Neural cell (in vitro differentiated cells): ENCODE results near the gene TRPC4AP. TPM values are rescaled to one million over a fixed set of nuclear protein-coding genes. Genes with fewer than 3 reads are reported as not detected.

Source experiments
- H2AFZ ChIP-seq: fragments of 200-600, 300-800 bp; sonication (generic), shearing (Covaris generic); 2 replicates; pipeline ENCODE4 v1.6.0; 2014; ENCODE audit warnings: low read depth, mild to moderate bottlenecking, antibody characterized with exemption, low read length, moderate library complexity
- H3F3A ChIP-seq: fragments of 200-600 bp; shearing (Covaris generic); 2 replicates; pipeline ENCODE4 v1.6.1; 2016; ENCODE audit warnings: mild to moderate bottlenecking, moderate library complexity, mixed read lengths, antibody characterized with exemption, low read length; ENCODE audit not compliant: insufficient read depth, poor library complexity, severe bottlenecking
- H3K27ac ChIP-seq: fragments of 200-600, 300-800 bp; sonication (generic), shearing (Covaris generic); 2 replicates; pipeline ENCODE4 v1.5.1; 2014; ENCODE audit warnings: mild to moderate bottlenecking, low read length, moderate library complexity
- H3K27me3 ChIP-seq: fragments of 300-800, 200-600 bp; sonication (generic), shearing (Covaris generic); 2 replicates; pipeline ENCODE4 v1.6.0; 2014; ENCODE audit warnings: mild to moderate bottlenecking, low read depth, low read length, moderate library complexity; ENCODE audit not compliant: insufficient read depth
- H3K36me3 ChIP-seq: fragments of 300-800, 200-600 bp; sonication (generic), shearing (Covaris generic); 2 replicates; pipeline ENCODE4 v1.5.1; 2014; ENCODE audit warnings: mild to moderate bottlenecking, antibody characterized with exemption, low read length, moderate library complexity; ENCODE audit not compliant: insufficient read depth
- H3K4me2 ChIP-seq: fragments of 300-800, 200-600 bp; sonication (generic), shearing (Covaris generic); 2 replicates; pipeline ENCODE4 v1.6.0; 2014; ENCODE audit warnings: mild to moderate bottlenecking, low read length
- H3K4me3 ChIP-seq: fragments of 300-800, 200-600 bp; sonication (generic), shearing (Covaris generic); 2 replicates; pipeline ENCODE4 v1.5.1; 2014; ENCODE audit warnings: mild to moderate bottlenecking, low read length, moderate library complexity
- H3K79me2 ChIP-seq: fragments of 200-600 bp; shearing (Covaris generic); replicated peaks from 2 replicates; pipeline ENCODE4 v1.6.0; 2014; ENCODE audit warnings: mild to moderate bottlenecking, low read length, moderate library complexity; ENCODE audit not compliant: insufficient read depth
- H3K9ac ChIP-seq: fragments of 300-800, 200-600 bp; sonication (generic), shearing (Covaris generic); 2 replicates; pipeline ENCODE4 v1.6.1; 2016; ENCODE audit warnings: mild to moderate bottlenecking, low read length, mixed read lengths
- H3K9me2 ChIP-seq: fragments of 200-600 bp; shearing (Covaris generic); 2 replicates; pipeline ENCODE4 v1.6.1; 2016; ENCODE audit warnings: mild to moderate bottlenecking, low read length, mixed read lengths; ENCODE audit not compliant: insufficient read depth
- H3K9me3 ChIP-seq: fragments of 200-600, 300-800 bp; sonication (generic), shearing (Covaris generic); 2 replicates; pipeline ENCODE4 v1.6.1; 2016; ENCODE audit warnings: mild to moderate bottlenecking, mixed run types, low read length, moderate library complexity, mixed read lengths
- H4K20me1 ChIP-seq: fragments of 200-600 bp; shearing (Covaris generic); 2 replicates; pipeline ENCODE4 v1.6.1; 2016; ENCODE audit warnings: mild to moderate bottlenecking, mixed run types; ENCODE audit not compliant: insufficient read depth
- EP300 ChIP-seq: fragments of 450-650 bp; conservative IDR thresholded peaks from 2 replicates; pipeline ENCODE4 v1.6.1; 2014; ENCODE audit warnings: antibody characterized with exemption, mild to moderate bottlenecking, moderate library complexity; ENCODE audit not compliant: poor library complexity, severe bottlenecking
- EZH2 ChIP-seq: fragments of 200-600, 300-800 bp; shearing (Covaris generic), sonication (generic); IDR thresholded peaks from 2 replicates; pipeline ENCODE4 v1.6.1; 2014; ENCODE audit warnings: antibody characterized with exemption, low read length, borderline replicate concordance, mild to moderate bottlenecking; ENCODE audit not compliant: insufficient read depth, poor library complexity, severe bottlenecking
- MXI1 ChIP-seq: fragments of 450-650 bp; conservative IDR thresholded peaks from 2 replicates; pipeline ENCODE4 v1.6.1; 2014; ENCODE audit warnings: antibody characterized with exemption, mild to moderate bottlenecking; ENCODE audit not compliant: poor library complexity, severe bottlenecking
- POLR2AphosphoS5 ChIP-seq: IDR thresholded peaks from 2 replicates; pipeline ENCODE4 v1.6.1; 2012
- RAD21 ChIP-seq: fragments of 450-650 bp; conservative IDR thresholded peaks from 2 replicates; pipeline ENCODE4 v1.6.1; 2014; ENCODE audit warnings: antibody characterized with exemption, mild to moderate bottlenecking, moderate library complexity
- SMC3 ChIP-seq: fragments of 450-650 bp; conservative IDR thresholded peaks from 2 replicates; pipeline ENCODE4 v1.6.1; 2014; ENCODE audit warnings: antibody characterized with exemption, mild to moderate bottlenecking, moderate library complexity; ENCODE audit not compliant: poor library complexity
- TAF1 ChIP-seq: IDR thresholded peaks from 2 replicates; pipeline ENCODE4 v1.6.1; 2012; ENCODE audit warnings: low read depth
- polyA plus RNA-seq: library from polyadenylated mRNA; depleted of rRNA; stranded (reverse); fragments of >200 nt; gene quantifications from 2 replicates; pipeline ENCODE4 v1.2.3, GENCODE V29; 2014
- TF ChIP-seq, protein P1 (sequence below): fragments of 450-650 bp; IDR thresholded peaks from 2 replicates; pipeline ENCODE4 v1.5.1; 2014; ENCODE audit warnings: antibody characterized with exemption, mild to moderate bottlenecking, moderate library complexity; ENCODE audit not compliant: poor library complexity, severe bottlenecking
- TF ChIP-seq, protein P2 (sequence below): IDR thresholded peaks from 2 replicates; pipeline ENCODE4 v1.6.1; 2012; ENCODE audit warnings: borderline replicate concordance

TRPC4AP gene
- polyA plus RNA-seq, 1 donor from 2014 or later = 85.9 TPM

DNA sequence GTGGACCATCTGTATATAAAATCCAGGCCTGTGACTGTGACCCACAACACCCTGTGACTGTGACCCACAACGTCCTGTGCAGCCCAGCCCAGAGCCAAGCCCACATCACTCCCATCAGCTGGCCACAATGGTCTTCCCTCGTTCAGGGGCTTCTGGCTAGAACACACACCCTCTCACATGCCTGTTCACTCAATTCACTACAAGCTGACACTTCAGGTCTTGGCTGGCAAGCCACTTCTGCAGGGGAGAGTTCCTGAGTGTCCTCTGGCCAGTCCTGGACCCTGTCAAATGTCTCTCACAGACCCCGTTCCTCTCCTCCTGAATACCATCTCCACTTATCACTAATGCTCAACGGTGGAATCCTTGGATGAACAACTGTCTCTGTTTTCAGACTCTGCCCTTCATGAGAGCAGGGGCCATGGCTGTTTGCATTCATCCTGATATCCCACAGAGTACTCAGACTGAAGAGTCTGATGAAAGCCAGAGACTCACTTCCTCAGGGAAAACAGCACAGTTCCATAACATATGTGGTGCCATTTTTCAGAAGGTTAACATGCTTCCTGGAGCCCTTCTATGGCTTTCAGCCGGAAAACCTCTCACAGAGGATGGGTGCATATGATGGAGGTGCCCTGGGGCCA is 80.9 kb downstream of the TRPC4AP start:
- H3F3A ChIP-seq = no peaks in the 10 kb centered on the region
- TF ChIP-seq TAF1 (no peak), POLR2AphosphoS5 (no peak), RAD21 (no peak), EP300 (no peak), SMC3 (no peak), MXI1 (no peak), EZH2 (no peak)
- TF ChIP-seq, protein P1, sequence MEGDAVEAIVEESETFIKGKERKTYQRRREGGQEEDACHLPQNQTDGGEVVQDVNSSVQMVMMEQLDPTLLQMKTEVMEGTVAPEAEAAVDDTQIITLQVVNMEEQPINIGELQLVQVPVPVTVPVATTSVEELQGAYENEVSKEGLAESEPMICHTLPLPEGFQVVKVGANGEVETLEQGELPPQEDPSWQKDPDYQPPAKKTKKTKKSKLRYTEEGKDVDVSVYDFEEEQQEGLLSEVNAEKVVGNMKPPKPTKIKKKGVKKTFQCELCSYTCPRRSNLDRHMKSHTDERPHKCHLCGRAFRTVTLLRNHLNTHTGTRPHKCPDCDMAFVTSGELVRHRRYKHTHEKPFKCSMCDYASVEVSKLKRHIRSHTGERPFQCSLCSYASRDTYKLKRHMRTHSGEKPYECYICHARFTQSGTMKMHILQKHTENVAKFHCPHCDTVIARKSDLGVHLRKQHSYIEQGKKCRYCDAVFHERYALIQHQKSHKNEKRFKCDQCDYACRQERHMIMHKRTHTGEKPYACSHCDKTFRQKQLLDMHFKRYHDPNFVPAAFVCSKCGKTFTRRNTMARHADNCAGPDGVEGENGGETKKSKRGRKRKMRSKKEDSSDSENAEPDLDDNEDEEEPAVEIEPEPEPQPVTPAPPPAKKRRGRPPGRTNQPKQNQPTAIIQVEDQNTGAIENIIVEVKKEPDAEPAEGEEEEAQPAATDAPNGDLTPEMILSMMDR = no peak
- TF ChIP-seq, protein P2, sequence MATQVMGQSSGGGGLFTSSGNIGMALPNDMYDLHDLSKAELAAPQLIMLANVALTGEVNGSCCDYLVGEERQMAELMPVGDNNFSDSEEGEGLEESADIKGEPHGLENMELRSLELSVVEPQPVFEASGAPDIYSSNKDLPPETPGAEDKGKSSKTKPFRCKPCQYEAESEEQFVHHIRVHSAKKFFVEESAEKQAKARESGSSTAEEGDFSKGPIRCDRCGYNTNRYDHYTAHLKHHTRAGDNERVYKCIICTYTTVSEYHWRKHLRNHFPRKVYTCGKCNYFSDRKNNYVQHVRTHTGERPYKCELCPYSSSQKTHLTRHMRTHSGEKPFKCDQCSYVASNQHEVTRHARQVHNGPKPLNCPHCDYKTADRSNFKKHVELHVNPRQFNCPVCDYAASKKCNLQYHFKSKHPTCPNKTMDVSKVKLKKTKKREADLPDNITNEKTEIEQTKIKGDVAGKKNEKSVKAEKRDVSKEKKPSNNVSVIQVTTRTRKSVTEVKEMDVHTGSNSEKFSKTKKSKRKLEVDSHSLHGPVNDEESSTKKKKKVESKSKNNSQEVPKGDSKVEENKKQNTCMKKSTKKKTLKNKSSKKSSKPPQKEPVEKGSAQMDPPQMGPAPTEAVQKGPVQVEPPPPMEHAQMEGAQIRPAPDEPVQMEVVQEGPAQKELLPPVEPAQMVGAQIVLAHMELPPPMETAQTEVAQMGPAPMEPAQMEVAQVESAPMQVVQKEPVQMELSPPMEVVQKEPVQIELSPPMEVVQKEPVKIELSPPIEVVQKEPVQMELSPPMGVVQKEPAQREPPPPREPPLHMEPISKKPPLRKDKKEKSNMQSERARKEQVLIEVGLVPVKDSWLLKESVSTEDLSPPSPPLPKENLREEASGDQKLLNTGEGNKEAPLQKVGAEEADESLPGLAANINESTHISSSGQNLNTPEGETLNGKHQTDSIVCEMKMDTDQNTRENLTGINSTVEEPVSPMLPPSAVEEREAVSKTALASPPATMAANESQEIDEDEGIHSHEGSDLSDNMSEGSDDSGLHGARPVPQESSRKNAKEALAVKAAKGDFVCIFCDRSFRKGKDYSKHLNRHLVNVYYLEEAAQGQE = no peak
- H3K9me3 ChIP-seq = no peaks in the 10 kb centered on the region
- no peaks in the 10 kb centered on the region for H3K79me2 ChIP-seq
- no peaks in the 10 kb centered on the region for H4K20me1 ChIP-seq
- H2AFZ ChIP-seq = no peak overlapping the region
- no peak overlapping the region for H3K4me2 ChIP-seq
- H3K27ac ChIP-seq = no peak overlapping the region
- H3K9me2 ChIP-seq = no peaks in the 10 kb centered on the region
- no peak overlapping the region for H3K4me3 ChIP-seq
- H3K36me3 ChIP-seq = peaks cover 9% of the 10 kb centered on the region
- no peak overlapping the region for H3K9ac ChIP-seq
- H3K27me3 ChIP-seq = no peaks in the 10 kb centered on the region

DNA sequence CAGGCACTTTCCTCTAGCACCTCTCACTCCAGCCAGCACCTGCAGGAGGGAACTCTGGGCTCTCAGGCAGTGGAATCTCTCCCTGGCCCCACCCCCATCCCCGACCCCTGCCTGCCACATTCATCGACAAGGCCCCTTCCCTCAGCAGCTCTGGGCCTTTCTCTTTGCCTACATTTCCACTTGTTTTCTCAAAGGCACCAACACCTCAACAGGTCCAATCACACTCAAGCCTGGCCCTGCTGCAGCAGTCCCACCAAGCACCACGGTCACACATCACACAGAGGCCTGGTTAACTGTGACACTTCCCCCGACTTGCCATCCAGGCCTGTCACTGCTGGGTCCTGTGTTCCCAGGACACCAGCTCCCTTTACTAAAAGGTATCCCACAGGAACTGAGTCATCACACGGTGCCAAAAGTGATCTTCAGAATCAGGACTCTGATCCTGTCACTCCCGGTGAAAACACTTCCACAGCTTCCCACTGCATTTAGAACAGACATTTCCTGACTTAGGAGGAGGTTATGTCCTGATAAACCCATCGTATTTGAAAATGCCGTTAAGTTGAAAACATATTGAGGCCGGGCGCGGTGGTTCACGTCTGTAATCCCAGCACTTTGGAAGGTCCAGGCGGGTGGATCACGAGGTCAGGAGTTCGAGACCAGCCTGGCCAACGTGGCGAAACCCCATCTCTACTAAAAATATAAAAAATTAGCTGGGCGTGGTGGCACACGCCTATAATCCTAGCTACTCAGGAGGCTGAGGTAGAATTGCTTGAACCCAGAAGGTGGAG is 82.0 kb downstream of the TRPC4AP start:
- Histone ChIP-seq H3K9me3 (no peaks in the 10 kb centered on the region), H3K79me2 (no peaks in the 10 kb centered on the region), H3K27ac (no peak overlapping the region), H3K4me2 (no peak overlapping the region), H3K36me3 (peaks cover 15% of the 10 kb centered on the region), H3K27me3 (no peaks in the 10 kb centered on the region), H3F3A (no peaks in the 10 kb centered on the region), H3K9me2 (no peaks in the 10 kb centered on the region), H2AFZ (no peak overlapping the region), H4K20me1 (no peaks in the 10 kb centered on the region), H3K4me3 (no peak overlapping the region), H3K9ac (no peak overlapping the region)
- TF ChIP-seq SMC3 (no peak), MXI1 (no peak), EZH2 (no peak), EP300 (no peak), TAF1 (no peak), POLR2AphosphoS5 (no peak), RAD21 (no peak)
- TF ChIP-seq, protein P2 = no peak
- TF ChIP-seq, protein P1 = no peak
